Esophagus squamous epithelium (tissue), 4 donors: ENCODE measurements around the gene ACOT11.

Experiments used
- POLR2A ChIP-seq, 4 donors: fragments of 450-650 bp; IDR thresholded peaks; one replicate each; pipeline ENCODE4 v1.6.1; 2017; ENCODE audit warnings: antibody characterized with exemption in 4 of 4, mild to moderate bottlenecking in 4 of 4, moderate library complexity in 3 of 4
- TF ChIP-seq, protein P1 (sequence below), 6 experiments: fragments of 450-650 bp in 4 of 6; fragments of 200-600 bp in 2 of 6; sonication (generic) in 2 of 6; IDR thresholded peaks; one replicate each; pipeline ENCODE4 v1.5.1; 2016 to 2019; ENCODE audit warnings: antibody characterized with exemption in 6 of 6, mild to moderate bottlenecking in 4 of 6, moderate library complexity in 4 of 6

DNA sequence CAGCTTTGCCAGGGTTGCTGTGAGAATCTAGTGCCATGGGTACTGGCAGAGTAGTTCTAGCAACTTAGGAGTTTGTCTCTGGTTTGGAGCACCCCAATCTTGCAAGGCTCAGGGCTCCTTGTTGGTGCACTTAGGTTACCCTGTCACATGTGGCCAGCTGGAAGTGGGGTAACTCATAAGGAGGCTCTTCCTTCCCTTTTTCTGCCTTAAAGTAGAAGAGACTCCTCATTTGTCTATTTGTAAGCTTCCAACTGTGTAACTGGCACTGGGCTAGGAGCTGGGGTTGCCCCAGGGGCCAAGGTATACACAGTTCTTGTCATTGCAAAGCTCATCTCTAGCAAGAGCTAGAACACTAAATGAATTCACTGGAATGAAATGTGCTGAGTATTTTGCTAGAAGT, 104.1 kb downstream of the ACOT11 start:
- TF ChIP-seq, protein P1, sequence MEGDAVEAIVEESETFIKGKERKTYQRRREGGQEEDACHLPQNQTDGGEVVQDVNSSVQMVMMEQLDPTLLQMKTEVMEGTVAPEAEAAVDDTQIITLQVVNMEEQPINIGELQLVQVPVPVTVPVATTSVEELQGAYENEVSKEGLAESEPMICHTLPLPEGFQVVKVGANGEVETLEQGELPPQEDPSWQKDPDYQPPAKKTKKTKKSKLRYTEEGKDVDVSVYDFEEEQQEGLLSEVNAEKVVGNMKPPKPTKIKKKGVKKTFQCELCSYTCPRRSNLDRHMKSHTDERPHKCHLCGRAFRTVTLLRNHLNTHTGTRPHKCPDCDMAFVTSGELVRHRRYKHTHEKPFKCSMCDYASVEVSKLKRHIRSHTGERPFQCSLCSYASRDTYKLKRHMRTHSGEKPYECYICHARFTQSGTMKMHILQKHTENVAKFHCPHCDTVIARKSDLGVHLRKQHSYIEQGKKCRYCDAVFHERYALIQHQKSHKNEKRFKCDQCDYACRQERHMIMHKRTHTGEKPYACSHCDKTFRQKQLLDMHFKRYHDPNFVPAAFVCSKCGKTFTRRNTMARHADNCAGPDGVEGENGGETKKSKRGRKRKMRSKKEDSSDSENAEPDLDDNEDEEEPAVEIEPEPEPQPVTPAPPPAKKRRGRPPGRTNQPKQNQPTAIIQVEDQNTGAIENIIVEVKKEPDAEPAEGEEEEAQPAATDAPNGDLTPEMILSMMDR (IDR thresholded peaks at IDR 0.05): no peak
- no peak for TF ChIP-seq POLR2A (IDR thresholded peaks at IDR 0.05)
